Measurements from ENCODE around the gene BMPR1A.

- TF ChIP-seq CTCF (IDR thresholded peaks at IDR 0.05) (no peak), POLR2A (IDR thresholded peaks at IDR 0.05) (no peak)
These were observed 36.2 kb downstream of the BMPR1A start for GRCh38 chr10:86792461-86793167.

All from right lobe of liver (tissue), 4 donors.